Effector CD8-positive, alpha-beta T cell (primary cell): Measurements from ENCODE around the gene RPA4.
"Not testable (repeated sequence)": the region's sequence is repeated elsewhere in the genome, so short reads cannot be mapped to it uniquely, and the experiment has no call there.

Source experiments
- DNase-seq: peaks from one replicate; lab custom pipeline; 2025; lab: John Stamatoyannopoulos, UW
- total RNA-seq, 4 experiments: gene quantifications; one replicate each; lab custom pipeline; 2026; lab: John Stamatoyannopoulos, UW

RPA4 gene
- total RNA-seq: 0.18 to 0.62 (median 0.27) reads per million in 4 experiments

GRCh38 chrX:96883608-96884007 lies at the start of gene RPA4:
TSS of gene RPA4 (plus strand) at chrX:96883908. CDS start at chrX:96884311, 403 bp downstream.
- DNase-seq: no peak

- no peak for DNase-seq
These were observed 49.6 kb upstream of the RPA4 start for GRCh38 chrX:96834137-96834536.

- DNase-seq: no peak
These were observed 47.9 kb upstream of the RPA4 start for GRCh38 chrX:96835660-96836289.

GRCh38 chrX:96837808-96838207 lies 45.9 kb upstream of the RPA4 start:
- DNase-seq: no peak

- no peak for DNase-seq
These were observed 45.2 kb upstream of the RPA4 start for GRCh38 chrX:96838537-96838936.

GRCh38 chrX:96841325-96841724 lies 42.4 kb upstream of the RPA4 start:
- no peak for DNase-seq

- not testable (repeated sequence) for DNase-seq
These were observed 41.8 kb upstream of the RPA4 start for GRCh38 chrX:96841866-96842265.

GRCh38 chrX:96843566-96843965 lies 40.1 kb upstream of the RPA4 start:
- no peak for DNase-seq

- DNase-seq: no peak
These were observed 36.9 kb upstream of the RPA4 start for GRCh38 chrX:96846841-96847240.

- not testable (repeated sequence) for DNase-seq
These were observed 24.3 kb upstream of the RPA4 start for GRCh38 chrX:96859422-96859821.

GRCh38 chrX:96861218-96861617 lies 22.5 kb upstream of the RPA4 start:
- DNase-seq: no peak

- DNase-seq: no peak
These were observed 22.0 kb upstream of the RPA4 start for GRCh38 chrX:96861661-96862060.

GRCh38 chrX:96884027-96884426 lies 319 bp downstream of the RPA4 start:
- DNase-seq: no peak

GRCh38 chrX:96889726-96890125 lies 6.0 kb downstream of the RPA4 start:
- DNase-seq: no peak

- no peak for DNase-seq
These were observed 23.0 kb downstream of the RPA4 start for GRCh38 chrX:96906741-96907140.

- no peak for DNase-seq
These were observed 24.0 kb downstream of the RPA4 start for GRCh38 chrX:96907516-96908272.

- no peak for DNase-seq
These were observed 25.6 kb downstream of the RPA4 start for GRCh38 chrX:96909291-96909690.

GRCh38 chrX:96918864-96919263 lies 35.2 kb downstream of the RPA4 start:
- no peak for DNase-seq

GRCh38 chrX:96919672-96920071 lies 36.0 kb downstream of the RPA4 start:
- no peak for DNase-seq

GRCh38 chrX:96924581-96924980 lies 40.9 kb downstream of the RPA4 start:
- no peak for DNase-seq

GRCh38 chrX:96929036-96929435 lies 45.3 kb downstream of the RPA4 start:
- DNase-seq: no peak
